BLaER1 treated with 17β-estradiol and CSF1 and Interleukin-3, amounts not matched to agents 10 nM and 100 nM (cell line): ENCODE data around the gene ATG4C.
"Not testable (repeated sequence)": the region's sequence is repeated elsewhere in the genome, so short reads cannot be mapped to it uniquely, and the experiment has no call there.

Experiments
- H3K27ac ChIP-seq, 11 experiments: shearing (Covaris generic); formaldehyde crosslinking; 2 replicates each; pipeline ENCODE4 v1.8.1; 2022
- H3K27me3 ChIP-seq, 11 experiments: shearing (Covaris generic); formaldehyde crosslinking; 2 replicates each; pipeline ENCODE4 v1.8.1; 2022
- H3K36me3 ChIP-seq, 11 experiments: shearing (Covaris generic); formaldehyde crosslinking; 2 replicates each; pipeline ENCODE4 v1.8.1; 2022
- H3K4me1 ChIP-seq, 10 experiments: shearing (Covaris generic); formaldehyde crosslinking; 2 replicates each; pipeline ENCODE4 v1.8.1; 2022
- H3K4me2 ChIP-seq, 11 experiments: shearing (Covaris generic); formaldehyde crosslinking; 2 replicates each; pipeline ENCODE4 v1.8.1; 2022
- H3K4me3 ChIP-seq, 10 experiments: shearing (Covaris generic); formaldehyde crosslinking; 2 replicates each; pipeline ENCODE4 v1.8.1; 2022
- H3K9ac ChIP-seq, 11 experiments: shearing (Covaris generic); formaldehyde crosslinking; 2 replicates each; pipeline ENCODE4 v1.8.1; 2022
- H3K9me3 ChIP-seq, 11 experiments: shearing (Covaris generic); formaldehyde crosslinking; replicated peaks in 1 of 11; 2 replicates each; pipeline ENCODE4 v1.8.1; 2022
- H4K20me1 ChIP-seq, 11 experiments: shearing (Covaris generic); formaldehyde crosslinking; 2 replicates each; pipeline ENCODE4 v1.8.1; 2022
- Cebpa-rat ChIP-seq, 11 experiments: shearing (Covaris generic); IDR thresholded peaks; 2 replicates each; pipeline ENCODE4 v1.8.1; 2022

ATG4C gene

GRCh38 chr1:62759232-62759875, 24.6 kb upstream of the ATG4C start:
- not testable (repeated sequence) for H3K27me3 ChIP-seq, H4K20me1 ChIP-seq, H3K36me3 ChIP-seq
- peak overlapping the region; percentile 16 to 70 (median 54) for H3K4me2 ChIP-seq
- peak overlapping the region in 9 of 11 experiments; percentile 34 to 79 (median 65); a peak in 18 of 22 replicates for H3K27ac ChIP-seq
- H3K9me3 ChIP-seq, result peaks cover 0 to 15% (median 10%) of the 10 kb centered on the region in 11 experiments; a peak in 15 of 22 replicates
- 0 out of 20 replicates have a peak overlapping the region, but pooled peaks of 1 of the 10 experiments have one; percentile 4 for H3K4me3 ChIP-seq
- H3K9ac ChIP-seq, result peak overlapping the region in 9 of 11 experiments; percentile 27 to 65 (median 46); a peak in 11 of 22 replicates
- peaks cover 10 to 30% (median 18%) of the 10 kb centered on the region in 10 experiments for H3K4me1 ChIP-seq

- Histone ChIP-seq H3K4me3 (0 out of 20 replicates have a peak overlapping the region, but pooled peaks of 1 of the 10 experiments have one; percentile 4), H3K4me1 (peaks cover 12 to 30% (median 19%) of the 10 kb centered on the region in 10 experiments), H3K4me2 (peak overlapping the region; percentile 16 to 70 (median 54); a peak in 18 of 22 replicates), H3K27ac (peak overlapping the region in 9 of 11 experiments; percentile 34 to 79 (median 65); a peak in 17 of 22 replicates), H3K9ac (peak overlapping the region in 8 of 11 experiments; percentile 32 to 65 (median 48); a peak in 9 of 22 replicates), H3K9me3 (peaks cover 0 to 15% (median 10%) of the 10 kb centered on the region in 11 experiments; a peak in 15 of 22 replicates)
- not testable (repeated sequence) for H3K36me3 ChIP-seq, H4K20me1 ChIP-seq, H3K27me3 ChIP-seq
Measured at GRCh38 chr1:62760021-62760782, 23.7 kb upstream of the ATG4C start.

GRCh38 chr1:62761223-62761870, 22.6 kb upstream of the ATG4C start:
- peak overlapping the region in 2 of 11 experiments; percentile 11 to 17; a peak in 1 of 22 replicates for H3K27ac ChIP-seq

GRCh38 chr1:62762027-62762426, 21.9 kb upstream of the ATG4C start:
- not testable (repeated sequence) for H3K36me3 ChIP-seq, H3K9ac ChIP-seq, H3K4me2 ChIP-seq, H3K27ac ChIP-seq, H3K27me3 ChIP-seq, H3K4me3 ChIP-seq, H4K20me1 ChIP-seq
- peaks cover 0 to 15% (median 10%) of the 10 kb centered on the region in 11 experiments; a peak in 15 of 22 replicates for H3K9me3 ChIP-seq
- H3K4me1 ChIP-seq, result peaks cover 24 to 38% (median 31%) of the 10 kb centered on the region in 10 experiments

More at GRCh38 chr1:62761223-62761870, 22.6 kb upstream of the ATG4C start:
- Histone ChIP-seq H3K4me2 (peak overlapping the region in 2 of 11 experiments; percentile 57 to 68; a peak in 2 of 22 replicates), H3K4me1 (peaks cover 24 to 37% (median 31%) of the 10 kb centered on the region in 10 experiments), H3K9me3 (peaks cover 0 to 15% (median 10%) of the 10 kb centered on the region in 11 experiments; a peak in 15 of 22 replicates)
- H3K36me3 ChIP-seq, H3K27me3 ChIP-seq, H4K20me1 ChIP-seq, H3K9ac ChIP-seq, H3K4me3 ChIP-seq: not testable (repeated sequence)

GRCh38 chr1:62765981-62766380, 18.0 kb upstream of the ATG4C start:
- Histone ChIP-seq H3K9ac (no peak overlapping the region), H3K9me3 (peaks cover 0 to 12% (median 10%) of the 10 kb centered on the region in 11 experiments; a peak in 15 of 22 replicates), H3K27ac (no peak overlapping the region; a peak in 1 of 22 replicates), H4K20me1 (no peaks in the 10 kb centered on the region), H3K27me3 (no peaks in the 10 kb centered on the region), H3K36me3 (no peaks in the 10 kb centered on the region), H3K4me2 (peak overlapping the region in 9 of 11 experiments; percentile 4 to 59 (median 22); a peak in 11 of 22 replicates), H3K4me1 (peaks cover 6 to 15% (median 13%) of the 10 kb centered on the region in 10 experiments; a peak in 17 of 20 replicates), H3K4me3 (no peak overlapping the region)
- TF ChIP-seq Cebpa-rat (IDR thresholded peaks at IDR 0.05), result no peak

GRCh38 chr1:62768551-62768950, 15.4 kb upstream of the ATG4C start:
- H3K36me3 ChIP-seq, H3K4me3 ChIP-seq, H3K27me3 ChIP-seq, H3K4me2 ChIP-seq, H4K20me1 ChIP-seq, H3K27ac ChIP-seq, H3K9ac ChIP-seq: not testable (repeated sequence)
- Histone ChIP-seq H3K4me1 (peaks cover 5 to 15% (median 13%) of the 10 kb centered on the region in 10 experiments; a peak in 16 of 20 replicates), H3K9me3 (peaks cover 12 to 17% (median 16%) of the 10 kb centered on the region in 11 experiments)

GRCh38 chr1:62772607-62773295, 11.2 kb upstream of the ATG4C start:
- Histone ChIP-seq H3K4me3 (no peak overlapping the region), H3K27me3 (no peaks in the 10 kb centered on the region), H3K4me2 (no peak overlapping the region), H3K9ac (no peak overlapping the region), H4K20me1 (no peaks in the 10 kb centered on the region), H3K4me1 (peaks cover 20 to 41% (median 23%) of the 10 kb centered on the region in 10 experiments), H3K27ac (no peak overlapping the region), H3K9me3 (peaks cover 18 to 24% (median 21%) of the 10 kb centered on the region in 11 experiments), H3K36me3 (no peaks in the 10 kb centered on the region; a peak in 1 of 22 replicates)
- TF ChIP-seq Cebpa-rat (IDR thresholded peaks at IDR 0.05), result no peak

GRCh38 chr1:62774006-62774405, 9.9 kb upstream of the ATG4C start:
- Histone ChIP-seq H3K4me3 (no peak overlapping the region), H3K36me3 (no peaks in the 10 kb centered on the region; a peak in 1 of 22 replicates), H3K27me3 (no peaks in the 10 kb centered on the region), H4K20me1 (no peaks in the 10 kb centered on the region), H3K27ac (peak overlapping the region in 3 of 11 experiments; percentile 16 to 41 (median 32); a peak in 6 of 22 replicates), H3K9ac (no peak overlapping the region), H3K9me3 (peaks cover 18 to 24% (median 21%) of the 10 kb centered on the region in 11 experiments), H3K4me2 (peak overlapping the region in 4 of 11 experiments; percentile 2 to 86 (median 58); a peak in 5 of 22 replicates), H3K4me1 (peaks cover 20 to 54% (median 26%) of the 10 kb centered on the region in 10 experiments)
- TF ChIP-seq Cebpa-rat (IDR thresholded peaks at IDR 0.05), result peak in 6 of 11 experiments; percentile 32 to 61 (median 52); a peak in 9 of 22 replicates
